GM12892 (cell line): ENCODE results near the gene THAP2.
"Not testable (repeated sequence)": the region's sequence is repeated elsewhere in the genome, so short reads cannot be mapped to it uniquely, and the experiment has no call there.

ENCODE experiments used
- POLR2A ChIP-seq: IDR thresholded peaks from 2 replicates; pipeline ENCODE4 v1.6.1; 2011; ENCODE audit warnings: low read depth, low read length, control low read depth
- TAF1 ChIP-seq: IDR thresholded peaks from 2 replicates; pipeline ENCODE4 v1.6.1; 2011; ENCODE audit warnings: low read depth, mild to moderate bottlenecking, control low read depth, low read length, borderline replicate concordance

DNA sequence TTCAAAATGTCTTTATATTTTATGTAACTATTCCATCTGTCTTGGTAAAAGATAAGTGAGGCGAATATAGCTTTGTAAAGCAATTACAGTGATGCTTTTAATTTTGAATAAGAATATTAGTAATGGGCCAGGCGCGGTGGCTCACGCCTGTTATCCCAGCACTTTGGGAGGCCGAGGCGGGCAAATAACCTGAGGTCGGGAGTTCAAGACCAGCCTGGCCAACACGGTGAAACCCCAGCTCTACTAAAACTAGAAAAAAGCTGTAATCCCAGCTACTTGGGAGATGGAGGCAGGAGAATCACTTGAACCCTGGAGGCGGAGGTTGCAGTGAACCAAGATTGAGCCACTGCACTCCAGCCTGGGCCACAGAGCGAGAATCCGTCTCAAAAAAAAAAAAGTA, 23.1 kb downstream of the THAP2 start:
- not testable (repeated sequence) for TF ChIP-seq TAF1, POLR2A
